Measurements from ENCODE around the gene OBP2A.
A peak's percentile ranks its signal among the peaks of the same experiment; 100 is the strongest.
"Not testable (repeated sequence)": the region's sequence is repeated elsewhere in the genome, so short reads cannot be mapped to it uniquely, and the experiment has no call there.

The OBP2A gene

GRCh38 chr9:135545646-135546176 is at the start of gene OBP2A:
Gene OBP2A (plus strand): TSS chr9:135546126. CDS start chr9:135546181, 55 bp downstream.
- not testable (repeated sequence) for DNase-seq

DNA sequence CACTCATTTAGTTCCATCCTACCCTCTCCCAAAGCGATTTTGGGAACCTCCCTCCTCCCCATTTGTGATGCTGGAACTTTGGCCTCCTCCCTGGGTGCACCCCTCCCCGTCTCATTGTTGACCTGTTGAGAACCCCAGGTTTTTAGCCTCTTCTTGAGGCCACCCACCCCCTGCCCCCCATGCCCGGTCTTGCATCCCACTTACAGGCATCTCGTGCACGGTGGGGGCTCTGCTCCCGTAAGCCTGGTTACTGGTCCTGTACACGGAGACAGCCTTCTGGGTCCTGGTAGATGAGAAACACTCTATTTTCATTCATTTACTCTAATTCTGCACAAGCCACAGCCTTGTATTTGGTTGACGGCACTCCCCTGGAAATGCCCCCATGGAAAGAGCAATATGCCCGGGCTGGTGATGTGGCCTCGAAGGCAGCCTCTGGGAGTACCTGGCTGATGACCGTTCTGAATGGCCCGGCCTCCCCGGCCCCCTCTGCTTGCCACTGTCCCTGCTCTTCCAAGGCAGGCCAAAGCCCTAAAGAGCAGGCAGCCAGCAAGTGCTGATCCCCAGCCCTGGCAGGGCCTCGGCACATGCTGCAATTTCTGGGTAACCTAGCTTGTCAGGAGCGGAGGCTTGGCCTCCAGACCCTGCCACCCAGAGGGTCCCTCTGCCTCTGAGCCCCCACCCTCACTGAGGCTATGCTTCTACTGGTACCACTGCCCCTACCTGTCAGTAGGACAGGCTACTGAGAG is 47.4 kb upstream of the OBP2A start:
- DNase-seq = no peak

DNA sequence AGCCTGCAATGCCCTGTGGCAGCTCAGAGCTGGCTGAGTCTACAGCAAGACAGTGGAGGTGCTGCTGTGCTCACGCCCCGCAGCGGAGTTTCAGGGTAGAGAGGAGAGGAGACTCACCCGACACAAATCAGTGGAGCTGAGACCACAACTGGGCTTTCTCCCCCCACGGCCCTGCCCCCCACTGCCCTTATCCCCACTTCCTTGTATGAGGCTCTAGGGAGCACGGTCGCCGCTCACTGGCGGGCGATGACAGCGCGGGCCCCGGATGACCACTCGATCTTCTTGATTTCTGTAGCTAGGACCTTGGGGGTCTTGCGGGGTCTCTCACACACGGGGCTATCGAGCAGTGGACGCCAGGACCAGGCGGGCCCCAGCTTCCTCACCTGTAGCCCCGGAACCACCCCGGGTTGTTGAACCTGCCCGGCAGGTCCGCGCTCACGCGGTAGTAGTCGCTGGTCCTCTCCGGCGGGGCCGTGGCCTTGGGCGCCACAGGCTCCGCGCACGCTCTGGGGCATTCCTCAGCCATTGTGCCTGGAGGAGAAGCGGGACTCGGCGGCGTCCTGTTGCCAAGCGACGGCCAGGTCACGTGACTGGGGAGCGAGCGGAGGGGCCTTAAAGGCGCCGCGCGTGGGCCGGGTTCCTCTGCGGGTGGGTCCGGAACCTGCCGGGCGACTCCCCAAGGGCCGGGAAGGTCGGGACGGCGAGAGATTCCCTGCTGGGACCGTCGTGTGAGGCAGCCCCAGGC is 46.4 kb upstream of the OBP2A start:
- DNase-seq = peak; percentile 90

DNA sequence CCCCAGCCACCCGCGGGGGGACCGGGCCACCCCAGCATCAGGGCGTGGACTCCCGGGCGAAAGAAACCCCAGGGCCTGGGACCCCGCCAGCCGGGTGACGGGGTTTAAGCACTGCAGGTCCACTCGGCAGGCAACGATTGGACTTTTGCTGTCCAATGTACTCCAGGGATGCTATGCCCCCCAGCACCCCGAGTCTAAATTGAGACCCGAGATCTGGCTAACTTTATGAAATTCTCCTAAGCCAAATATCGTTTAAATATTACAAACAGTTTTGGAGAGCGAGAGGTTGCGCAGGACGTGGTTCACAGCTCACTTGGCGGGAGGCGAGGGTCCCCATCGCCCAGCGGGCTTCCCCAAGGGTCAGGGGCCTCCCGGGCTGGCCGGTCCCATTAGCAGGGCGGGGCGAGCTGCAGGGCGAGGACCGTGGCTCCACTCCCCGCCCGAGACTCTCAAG is 45.8 kb upstream of the OBP2A start:
- DNase-seq = no peak

DNA sequence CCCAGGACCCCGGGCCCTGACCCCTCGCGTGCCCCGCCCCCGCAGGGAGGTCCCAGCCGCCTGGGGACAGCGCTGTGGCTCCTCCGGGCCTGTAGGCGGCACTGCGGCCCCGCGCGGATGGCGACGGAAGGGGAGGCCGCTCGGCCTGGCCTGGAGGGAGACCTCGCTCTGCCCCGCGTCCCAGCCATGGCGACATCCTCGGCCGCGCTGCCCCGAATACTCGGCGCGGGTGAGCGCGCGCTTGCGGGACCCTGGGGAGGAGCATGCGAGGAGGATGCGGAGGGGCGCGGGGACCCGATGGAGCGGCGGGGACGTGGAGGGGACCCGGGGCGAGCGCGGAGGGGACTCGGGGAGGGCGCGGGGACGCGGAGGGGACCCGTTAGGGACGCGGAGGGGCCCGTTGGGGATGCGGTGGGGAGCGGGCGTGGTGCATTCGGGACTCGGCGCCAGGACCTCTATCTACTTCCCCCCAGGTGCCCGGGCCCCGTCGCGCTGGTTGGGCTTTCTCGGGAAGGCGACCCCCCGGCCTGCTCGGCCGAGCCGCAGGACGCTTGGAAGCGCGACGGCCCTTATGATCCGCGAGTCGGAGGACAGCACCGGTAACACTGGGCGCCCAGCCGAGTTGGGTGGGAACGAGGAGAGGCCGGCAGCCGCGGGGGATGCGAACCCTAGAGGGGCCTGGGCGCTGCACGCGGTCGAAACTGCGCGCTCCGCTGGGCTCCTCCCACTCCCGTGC is 45.2 kb upstream of the OBP2A start, which contains the start of gene MRPS2:
MRPS2 (plus strand) TSS at position 158 of the 736 bp plus-strand sequence; CDS start at position 187, 29 bp downstream.
- peak; percentile 89 for DNase-seq

DNA sequence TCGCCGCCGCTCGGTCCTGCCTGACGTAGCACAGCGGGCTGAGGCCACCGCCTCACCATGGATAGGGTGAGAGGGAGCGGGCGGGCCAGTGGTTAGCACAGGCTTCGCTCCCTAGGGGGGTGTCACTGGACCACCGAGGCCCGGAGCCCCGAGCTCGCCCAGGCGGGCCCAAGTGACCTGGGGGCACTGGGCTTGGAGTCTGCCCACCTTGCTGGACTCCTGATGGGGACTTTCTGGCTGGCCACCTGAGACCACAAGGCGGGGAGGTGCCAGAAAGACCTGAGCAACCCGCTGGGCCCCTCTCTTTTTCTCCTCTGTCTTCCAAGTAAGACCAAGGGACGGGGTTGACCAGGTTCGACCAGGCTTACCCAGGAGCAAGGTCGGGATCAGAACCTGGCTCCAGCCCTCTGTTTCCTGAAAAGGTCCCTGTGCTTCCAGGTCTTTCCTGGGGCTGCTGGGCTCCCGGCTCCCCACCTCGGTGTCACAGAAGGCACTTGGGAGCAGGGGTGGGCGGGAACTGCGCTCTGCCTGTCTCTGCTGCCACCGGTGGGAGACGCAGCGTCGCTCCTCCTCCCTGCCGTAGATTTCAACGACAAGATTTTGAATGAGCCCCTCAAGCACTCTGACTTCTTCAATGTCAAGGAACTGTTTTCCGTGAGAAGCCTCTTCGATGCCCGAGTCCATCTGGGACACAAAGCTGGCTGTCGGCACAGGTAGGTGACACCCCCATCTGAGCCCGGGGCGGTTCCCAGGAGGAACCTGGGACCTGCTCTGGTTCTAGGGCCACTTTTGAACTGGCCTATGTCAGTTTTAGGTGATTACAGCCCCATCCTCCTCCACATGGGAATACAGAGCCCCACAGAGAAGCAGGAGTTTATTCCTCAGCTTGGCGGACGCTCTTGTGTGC is 44.4 kb upstream of the OBP2A start:
- DNase-seq = peak; percentile 46

DNA sequence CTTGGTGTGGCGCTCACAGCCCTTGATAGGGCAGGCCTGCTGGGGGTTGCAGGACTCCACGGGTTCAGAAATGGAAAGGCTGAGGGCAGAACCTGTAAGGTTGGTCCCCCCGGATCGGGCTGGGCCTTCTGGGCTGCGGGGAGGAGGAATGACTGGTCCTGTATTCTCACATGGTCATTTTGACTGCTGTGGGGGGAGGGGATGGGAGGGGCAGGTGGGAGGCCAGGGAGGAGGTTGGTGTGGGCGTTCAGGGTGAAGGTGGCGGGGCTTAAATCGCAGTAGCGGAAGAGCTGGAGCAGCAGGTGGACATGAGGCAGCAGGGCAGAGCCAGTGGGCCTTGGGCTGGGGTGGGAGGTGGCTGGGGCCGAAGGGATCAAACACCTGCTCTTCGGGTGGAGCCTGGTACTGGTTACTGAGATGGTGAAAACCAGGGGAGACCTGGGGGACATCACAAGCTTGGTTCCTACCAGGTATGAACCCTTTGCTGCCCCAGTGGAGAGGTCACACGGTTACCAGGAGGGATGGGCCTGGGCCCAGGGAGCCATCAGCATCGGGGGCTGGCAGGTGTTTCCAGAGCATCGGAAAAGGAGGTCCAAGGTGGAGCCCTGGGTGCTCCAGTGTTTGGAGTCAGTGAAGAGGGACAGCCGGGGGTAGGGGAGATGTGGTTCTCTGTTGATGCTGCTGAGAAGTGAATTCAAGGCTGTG is 43.6 kb upstream of the OBP2A start:
- no peak for DNase-seq

DNA sequence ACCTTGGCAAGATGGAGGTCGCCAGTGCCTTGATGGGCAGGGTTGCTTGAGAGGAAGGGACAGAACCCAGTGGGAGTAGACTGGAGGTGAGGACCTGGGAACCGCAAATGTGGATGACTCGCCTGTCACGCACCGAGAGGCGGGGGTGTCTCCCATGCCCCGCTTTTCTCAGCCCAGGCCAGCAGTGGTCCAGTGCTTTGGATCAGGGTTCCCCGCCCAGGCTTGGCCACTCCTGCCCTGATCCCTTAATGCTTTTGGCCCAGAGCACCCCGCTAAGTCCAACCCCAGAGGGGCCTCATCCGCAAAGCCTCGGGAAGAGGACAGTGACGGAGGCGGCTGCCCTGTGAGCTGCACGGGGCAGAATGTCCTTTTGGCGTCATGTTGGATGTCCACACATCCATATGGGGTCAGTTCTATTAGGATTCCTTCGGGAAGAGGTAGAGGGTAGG is 43.0 kb upstream of the OBP2A start:
- no peak for DNase-seq

- DNase-seq = no peak
These were observed 42.3 kb upstream of the OBP2A start for GRCh38 chr9:135503371-135504261.

DNA sequence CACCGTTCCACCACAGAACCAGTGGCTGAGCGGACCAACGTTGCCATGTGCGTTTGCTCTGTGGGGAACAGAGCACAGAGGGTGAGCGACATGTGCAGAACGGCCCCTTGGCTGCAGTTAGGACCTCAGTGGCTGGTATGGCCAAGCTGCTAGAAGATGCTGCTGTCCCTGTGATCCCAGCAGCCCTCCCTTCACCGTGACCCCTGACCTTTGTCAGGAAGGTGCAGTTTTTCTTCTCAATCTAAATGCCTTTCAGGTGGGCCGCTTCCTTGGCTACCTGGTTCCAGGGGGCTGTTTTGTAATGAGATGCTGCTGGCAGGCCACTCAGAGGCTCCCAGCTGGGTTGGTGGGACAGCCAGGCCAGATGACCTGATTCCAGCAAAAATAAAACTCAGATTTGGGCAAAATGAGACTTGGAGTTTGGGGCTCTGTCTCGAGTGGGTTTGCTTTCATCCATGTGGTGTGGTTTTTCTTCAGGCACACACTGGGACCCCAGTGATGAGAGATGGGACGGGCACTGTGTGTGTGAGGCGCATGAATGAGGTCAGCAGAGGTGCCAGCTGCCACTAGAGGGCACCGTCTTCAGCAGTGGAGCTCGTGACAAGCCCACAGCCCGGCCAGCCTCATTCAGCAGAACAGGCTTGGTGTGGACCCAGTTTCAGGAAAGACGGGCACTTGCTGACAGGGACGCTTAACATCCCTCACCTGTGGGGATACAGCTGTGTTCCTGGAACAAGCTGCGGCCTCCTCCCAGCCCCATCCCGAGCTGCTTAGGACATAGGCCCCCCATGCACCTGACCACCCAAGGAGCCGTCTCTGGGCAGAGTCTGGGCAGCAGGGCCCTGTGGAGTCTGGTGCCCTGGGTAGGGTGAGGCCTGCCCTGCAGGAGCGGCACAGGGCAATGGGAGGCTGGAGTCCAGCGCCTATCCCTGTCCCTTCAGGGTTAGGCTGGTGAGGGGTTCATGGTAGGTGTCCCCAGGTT is 41.4 kb upstream of the OBP2A start:
- DNase-seq = peak; percentile 56

DNA sequence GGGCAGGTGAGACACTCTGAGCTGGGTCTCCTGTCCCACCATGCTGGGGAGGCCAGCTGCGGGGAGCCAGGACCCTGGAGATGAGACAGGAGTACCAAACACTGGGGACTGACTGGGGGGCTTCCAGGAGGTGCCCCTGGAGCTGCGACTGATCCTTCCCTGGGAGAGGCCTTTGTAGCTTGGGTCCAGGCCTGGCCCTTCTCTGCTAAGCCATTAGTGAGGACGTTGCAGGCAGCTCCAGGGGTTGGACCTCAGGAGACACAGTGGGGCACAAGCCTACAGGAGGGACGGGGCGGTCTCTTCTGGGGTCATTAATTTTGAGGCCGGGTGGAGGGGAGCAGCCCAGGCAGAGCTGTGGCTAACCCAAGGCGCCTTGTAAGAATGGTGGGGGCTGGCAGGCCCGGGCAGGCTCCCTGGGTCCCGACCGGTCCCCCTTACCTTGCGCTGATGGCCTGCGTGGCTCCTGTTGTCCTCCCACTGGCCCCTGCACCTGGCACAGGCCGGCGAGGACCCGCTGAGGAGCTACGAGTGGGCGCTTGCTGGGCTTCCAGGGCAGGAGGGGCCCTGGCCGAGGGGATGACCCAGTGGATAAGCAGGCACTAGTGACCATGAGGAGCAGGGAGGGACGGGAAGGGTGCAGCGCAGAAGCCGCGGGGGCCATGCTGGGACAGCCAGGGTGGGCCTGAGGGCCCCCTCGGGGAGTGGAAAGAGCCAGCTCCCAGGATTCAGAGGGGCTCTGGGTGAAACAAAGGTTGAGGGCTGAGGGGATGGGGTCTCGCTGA is 40.3 kb upstream of the OBP2A start:
- DNase-seq = no peak

DNA sequence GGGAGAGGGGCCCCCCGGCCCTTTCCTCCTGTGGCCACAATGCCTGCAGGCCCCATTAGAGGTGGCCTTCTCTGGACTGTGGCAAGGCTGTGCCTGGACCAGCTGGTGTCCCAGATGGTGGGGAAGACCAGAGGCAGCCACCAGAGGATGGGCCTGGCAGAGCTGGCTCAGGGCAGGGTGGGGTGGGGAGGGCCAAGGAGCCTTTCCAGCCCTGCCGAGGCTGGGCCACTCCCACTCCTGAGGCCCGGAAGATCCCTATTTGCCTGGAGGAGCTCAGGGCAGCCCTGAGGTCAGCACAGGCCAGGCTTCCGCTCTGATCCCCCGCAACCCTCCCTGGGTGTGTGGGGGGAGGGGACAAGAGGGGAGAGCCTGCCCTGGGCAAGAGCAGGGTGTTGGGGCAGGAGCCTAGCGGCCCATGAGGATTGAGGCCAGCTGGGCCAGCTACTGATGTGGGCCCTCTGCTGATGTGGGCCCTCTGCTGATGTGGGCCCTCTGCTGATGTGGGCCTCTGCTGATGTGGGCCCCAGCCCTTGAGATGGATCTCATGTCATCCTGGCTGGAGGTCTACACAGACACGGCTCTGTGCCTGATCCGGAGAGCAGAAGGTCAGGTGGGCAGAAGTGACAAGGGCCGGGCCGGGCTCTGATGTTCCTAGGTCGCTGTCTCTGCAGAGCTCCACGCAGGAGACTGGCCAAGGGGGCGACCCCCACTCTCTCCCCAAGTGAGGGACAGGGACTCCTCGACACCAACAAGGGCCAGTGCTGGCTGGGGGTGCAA is 39.4 kb upstream of the OBP2A start:
- no peak for DNase-seq

GRCh38 chr9:135507104-135508035 is 38.6 kb upstream of the OBP2A start:
- no peak for DNase-seq

GRCh38 chr9:135508211-135508820 is 37.6 kb upstream of the OBP2A start:
- DNase-seq = no peak

GRCh38 chr9:135509458-135509857 is 36.5 kb upstream of the OBP2A start:
- DNase-seq = no peak

GRCh38 chr9:135512241-135512603 is 33.7 kb upstream of the OBP2A start:
- no peak for DNase-seq
